HFF-Myc (cell line): ENCODE measurements around the gene TMEM115.

Experiments
- DNase-seq: peaks from one replicate; pipeline ENCODE4 v3.0.0-alpha.2; 2011; ENCODE audit warnings: low read depth; ENCODE audit errors: extremely low read depth
- H3K4me3 ChIP-seq: replicated peaks from 2 replicates; pipeline ENCODE4 v1.5.1; 2011; ENCODE audit warnings: low read depth, mild to moderate bottlenecking, control low read depth, low read length
- TF ChIP-seq, protein P1 (sequence below): IDR thresholded peaks from 2 replicates; pipeline ENCODE4 v1.5.1; 2012; ENCODE audit warnings: mild to moderate bottlenecking, low read depth, low read length, control low read depth; ENCODE audit errors: missing control alignments

Gene TMEM115

DNA sequence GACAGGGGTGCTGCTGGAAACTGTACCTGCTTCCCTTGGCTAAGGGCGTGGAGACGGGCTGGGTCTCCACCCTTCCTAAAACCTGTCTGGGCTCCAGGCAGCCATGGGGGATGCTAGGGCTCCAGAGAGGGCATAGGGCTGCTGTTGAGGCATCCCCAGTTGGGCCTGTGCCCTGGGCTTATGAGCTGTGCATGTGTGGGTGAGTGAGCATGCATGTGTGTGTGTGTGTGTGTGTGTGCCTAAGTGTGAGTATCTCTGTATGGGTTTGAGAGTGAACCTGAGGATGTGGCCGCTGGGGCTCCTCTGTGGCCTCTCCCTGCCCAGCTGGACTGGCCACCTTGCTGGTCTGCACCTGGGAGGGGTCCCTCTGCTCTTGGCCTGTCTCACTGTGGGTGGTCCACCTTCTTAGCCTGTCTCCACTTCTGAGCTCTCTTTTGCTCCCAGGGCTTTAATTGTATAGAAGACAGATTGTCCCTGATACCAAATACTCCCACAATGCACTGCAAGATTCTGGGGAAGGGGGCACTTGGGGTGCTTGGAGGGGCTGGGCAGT is 11.9 kb upstream of the TMEM115 start:
- TF ChIP-seq, protein P1, sequence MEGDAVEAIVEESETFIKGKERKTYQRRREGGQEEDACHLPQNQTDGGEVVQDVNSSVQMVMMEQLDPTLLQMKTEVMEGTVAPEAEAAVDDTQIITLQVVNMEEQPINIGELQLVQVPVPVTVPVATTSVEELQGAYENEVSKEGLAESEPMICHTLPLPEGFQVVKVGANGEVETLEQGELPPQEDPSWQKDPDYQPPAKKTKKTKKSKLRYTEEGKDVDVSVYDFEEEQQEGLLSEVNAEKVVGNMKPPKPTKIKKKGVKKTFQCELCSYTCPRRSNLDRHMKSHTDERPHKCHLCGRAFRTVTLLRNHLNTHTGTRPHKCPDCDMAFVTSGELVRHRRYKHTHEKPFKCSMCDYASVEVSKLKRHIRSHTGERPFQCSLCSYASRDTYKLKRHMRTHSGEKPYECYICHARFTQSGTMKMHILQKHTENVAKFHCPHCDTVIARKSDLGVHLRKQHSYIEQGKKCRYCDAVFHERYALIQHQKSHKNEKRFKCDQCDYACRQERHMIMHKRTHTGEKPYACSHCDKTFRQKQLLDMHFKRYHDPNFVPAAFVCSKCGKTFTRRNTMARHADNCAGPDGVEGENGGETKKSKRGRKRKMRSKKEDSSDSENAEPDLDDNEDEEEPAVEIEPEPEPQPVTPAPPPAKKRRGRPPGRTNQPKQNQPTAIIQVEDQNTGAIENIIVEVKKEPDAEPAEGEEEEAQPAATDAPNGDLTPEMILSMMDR, result no peak
- DNase-seq, result no peak
- no peak overlapping the region for H3K4me3 ChIP-seq

DNA sequence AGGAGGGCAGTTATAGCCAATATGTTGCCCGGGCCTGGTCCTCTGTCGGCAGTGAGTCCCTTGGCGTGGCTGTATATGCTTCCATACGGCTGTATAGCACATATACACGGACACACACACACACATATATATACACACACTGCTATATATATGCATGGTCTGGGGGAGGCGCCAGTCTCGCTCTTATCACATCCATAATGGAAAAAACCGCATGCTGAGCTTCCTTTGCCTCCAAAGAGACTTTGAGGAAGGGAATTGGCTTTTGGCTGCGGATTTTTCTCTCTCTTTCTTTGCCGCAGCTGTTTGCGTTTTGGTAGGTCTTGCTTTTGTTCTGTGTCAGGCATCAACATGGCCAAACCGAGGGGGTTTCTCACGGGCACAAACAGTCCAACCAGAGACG is 11.3 kb upstream of the TMEM115 start:
- TF ChIP-seq, protein P1, result peak; percentile 27
- no peak for DNase-seq
- H3K4me3 ChIP-seq, result no peak overlapping the region

DNA sequence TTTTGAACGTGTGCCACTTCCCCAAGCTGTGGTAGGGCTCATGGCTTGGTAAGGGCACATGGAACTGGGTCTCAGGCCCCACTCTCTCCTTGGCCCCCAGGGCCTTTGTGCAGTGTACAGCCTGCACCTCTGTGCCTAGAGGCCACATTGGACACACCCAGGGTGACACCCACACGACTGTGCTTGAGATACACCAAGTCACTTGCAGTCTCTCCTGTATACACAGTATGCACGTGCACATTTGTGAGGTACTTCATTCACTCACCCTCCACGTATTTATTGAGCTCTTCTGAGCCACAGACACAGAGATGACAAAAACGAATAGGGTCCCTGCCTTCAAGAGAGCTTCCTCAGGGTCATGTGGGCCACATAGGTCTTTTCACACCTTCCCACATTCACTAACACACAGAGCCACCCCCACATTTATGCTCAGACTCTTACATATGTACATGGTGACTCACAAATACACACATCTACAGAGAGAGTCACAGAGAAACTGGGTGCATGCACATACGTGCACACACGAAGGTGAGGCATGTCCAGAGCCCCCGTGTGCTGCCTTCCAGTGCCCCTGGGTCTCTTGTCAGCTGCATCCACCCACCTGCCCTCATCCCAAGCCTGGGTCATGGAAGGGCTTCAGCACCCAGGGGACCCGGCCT is 9.8 kb upstream of the TMEM115 start:
- no peak for DNase-seq
- H3K4me3 ChIP-seq, result no peak overlapping the region
- TF ChIP-seq, protein P1, result no peak

DNA sequence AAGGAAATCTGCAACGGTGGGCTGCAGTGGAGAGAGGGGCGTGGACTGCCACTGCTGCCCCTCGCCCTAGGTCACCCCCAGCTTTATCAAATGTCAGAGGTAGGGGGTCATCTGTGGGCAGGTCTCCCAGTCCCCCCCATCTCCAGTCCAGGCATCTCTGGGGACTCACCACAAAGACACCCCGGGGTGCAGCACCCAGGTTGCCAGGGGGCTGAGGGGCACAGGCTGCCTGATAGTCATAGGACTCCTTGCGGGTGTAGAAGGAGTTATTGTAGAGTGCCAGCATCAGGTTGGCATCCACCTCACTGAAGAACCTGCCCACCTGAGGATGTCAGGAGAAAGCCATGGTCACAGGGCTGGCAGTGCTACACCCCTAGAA is 6.5 kb upstream of the TMEM115 start:
- no peak for DNase-seq
- TF ChIP-seq, protein P1, result no peak
- no peak overlapping the region; the same call in 1 of the 2 replicates for H3K4me3 ChIP-seq

DNA sequence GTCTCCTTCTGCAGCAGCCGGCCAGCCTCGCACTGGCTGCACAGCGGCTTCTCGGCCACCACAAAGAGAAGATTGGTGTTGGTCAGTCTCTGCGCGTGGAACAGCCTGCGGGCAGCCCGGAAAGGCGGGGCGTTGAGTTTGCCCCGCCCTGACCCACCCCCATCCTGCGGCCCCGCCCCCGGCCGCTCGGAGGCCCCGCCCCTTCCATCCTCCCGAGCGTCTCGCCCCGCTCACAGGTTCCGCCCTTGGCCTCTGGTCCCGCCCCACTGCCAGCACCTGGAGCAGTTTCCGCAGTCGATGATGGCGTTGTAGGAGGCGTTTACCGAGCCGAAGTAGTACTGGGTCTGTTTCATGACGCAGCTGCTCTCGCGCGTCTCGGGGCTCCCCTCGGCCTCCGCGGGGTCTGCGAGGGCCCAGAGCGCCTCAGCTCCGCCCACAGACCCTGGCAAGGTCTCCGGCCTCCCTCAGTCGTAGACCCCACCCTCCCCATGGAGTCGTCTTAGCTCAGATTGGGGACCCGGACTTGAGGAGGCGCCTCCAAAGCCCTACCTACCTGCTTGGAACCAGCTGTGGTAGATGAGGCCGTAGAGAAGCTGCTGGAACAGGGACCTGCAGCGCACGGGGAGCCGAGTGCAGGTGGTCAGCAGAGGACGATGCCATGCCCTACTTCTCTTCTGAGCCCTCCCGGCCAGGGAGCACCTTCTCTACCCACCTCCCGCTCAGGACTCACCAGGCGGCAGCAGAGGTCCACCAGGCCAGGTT is 5.9 kb upstream of the TMEM115 start:
- peak overlapping the region; percentile 39 for H3K4me3 ChIP-seq
- TF ChIP-seq, protein P1, result no peak
- DNase-seq, result no peak

DNA sequence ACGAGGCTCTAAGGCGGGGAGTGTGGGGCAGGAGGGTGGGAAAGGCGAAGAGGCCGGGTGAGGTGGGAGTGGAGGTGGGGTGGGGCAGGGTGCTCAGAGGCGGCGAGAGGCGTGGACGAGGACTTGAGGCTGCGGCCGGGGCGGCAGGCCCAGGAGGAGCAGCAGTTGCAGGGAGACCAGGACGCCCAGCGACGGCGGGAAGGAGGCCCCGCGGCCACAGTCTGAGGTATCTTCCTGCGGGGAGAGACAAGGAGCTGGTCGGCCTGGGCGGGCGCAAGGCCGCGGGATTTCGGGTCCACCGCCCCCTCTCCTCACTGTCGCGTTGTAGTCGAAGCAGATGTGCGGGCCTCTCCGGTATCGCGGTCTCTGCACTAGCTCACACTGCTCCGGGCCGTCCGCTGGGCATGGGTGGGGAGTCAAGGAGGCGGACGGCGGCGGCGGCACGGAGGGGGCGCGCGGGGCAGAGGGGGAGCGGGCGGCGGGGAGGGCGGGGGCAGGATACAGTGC is 5.3 kb upstream of the TMEM115 start:
- DNase-seq, result no peak
- TF ChIP-seq, protein P1, result no peak
- H3K4me3 ChIP-seq, result peak overlapping the region; percentile 39
